ENCODE data around the gene TOMM20.
A peak's percentile ranks its signal among the peaks of the same experiment; 100 is the strongest.
"Not testable (repeated sequence)": the region's sequence is repeated elsewhere in the genome, so short reads cannot be mapped to it uniquely, and the experiment has no call there.

TOMM20 gene

DNA sequence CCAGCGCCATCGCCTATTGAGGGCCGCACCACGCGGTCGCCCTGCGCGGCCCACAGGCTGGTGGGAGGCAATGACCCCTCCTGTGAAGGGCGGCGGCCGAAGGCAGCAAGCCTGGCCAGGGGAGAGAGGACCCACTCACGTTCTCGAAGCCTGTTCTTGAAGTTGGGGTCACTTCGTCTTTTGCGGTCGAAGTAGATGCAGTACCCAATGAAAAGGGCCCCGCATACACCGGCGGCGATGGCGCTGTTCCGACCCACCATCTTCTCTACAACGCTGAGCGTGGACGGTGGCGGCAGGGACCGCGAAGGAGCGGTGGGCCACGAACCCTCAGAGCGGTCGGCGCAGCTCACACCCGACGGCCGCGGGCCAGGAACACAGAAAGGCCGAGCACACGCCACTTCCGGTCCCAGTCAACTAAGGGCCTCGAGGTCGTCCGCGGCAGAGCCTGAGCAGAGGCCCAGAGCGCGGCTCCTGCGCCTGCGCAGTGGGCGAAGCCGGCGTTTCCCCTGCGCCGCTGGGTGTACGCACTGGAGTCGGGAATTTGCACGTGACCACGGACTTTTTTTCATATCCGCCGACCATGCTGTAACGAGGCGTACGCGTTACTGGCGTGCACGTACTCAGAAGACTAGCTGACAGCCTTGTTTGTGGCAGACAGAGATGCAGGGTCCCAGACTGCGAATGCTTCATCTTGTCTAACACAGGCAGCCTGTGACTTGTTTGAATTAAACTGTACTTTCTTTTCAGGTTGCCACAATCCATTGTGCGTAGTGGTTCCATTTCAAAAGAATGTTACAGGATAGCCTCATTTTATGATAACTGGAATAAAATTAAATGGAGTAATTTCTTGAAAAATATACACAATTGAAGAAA is at the start of gene TOMM20:
TOMM20 (minus strand) TSS at position 382 of the 873 bp plus-strand sequence; CDS start at position 260, 122 bp downstream.
- DNase-seq (ENCODE audit: low read depth in 2 of 2) = peak; percentile 80 to 83

DNA sequence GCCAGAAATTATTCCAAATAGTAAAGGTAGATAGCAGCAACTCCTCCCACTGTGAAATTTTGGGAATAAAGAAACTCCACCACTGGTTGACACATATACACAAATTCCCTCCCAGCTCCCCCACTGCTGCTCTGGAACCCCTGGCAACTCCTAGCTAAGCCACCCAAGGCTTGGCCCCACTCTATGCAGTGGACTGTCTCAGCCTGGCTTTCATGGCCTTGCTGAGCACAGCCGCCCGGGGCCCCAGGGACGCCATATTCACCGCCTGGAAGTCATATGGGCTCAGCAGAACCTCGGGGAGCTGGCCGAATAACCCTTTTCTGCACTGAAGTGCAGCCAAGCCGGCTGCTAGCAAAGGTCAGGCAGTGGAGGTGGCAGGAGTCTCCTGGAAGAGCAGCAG is 47.8 kb upstream of the TOMM20 start:
- DNase-seq (ENCODE audit: low read depth in 2 of 2) = no peak

DNA sequence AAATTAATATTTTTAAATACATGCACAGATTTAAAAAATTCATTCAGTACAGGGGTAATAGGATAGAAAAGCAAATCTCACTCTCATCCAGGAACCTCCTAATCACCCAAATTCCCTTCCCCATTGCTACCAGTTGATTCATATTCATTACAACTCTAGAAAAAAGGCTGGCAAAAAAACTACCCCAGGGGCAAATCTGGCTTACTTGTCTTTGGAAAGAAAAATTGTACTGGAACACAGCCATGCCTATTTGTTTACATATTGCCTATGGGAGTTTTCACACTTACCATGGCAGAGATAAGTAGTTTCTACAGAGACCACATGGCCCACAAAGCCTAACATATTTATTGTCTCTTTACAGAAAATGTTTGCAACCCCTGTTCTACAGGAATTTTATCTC is 41.3 kb upstream of the TOMM20 start:
- no peak for DNase-seq (ENCODE audit: low read depth in 2 of 2)

DNA sequence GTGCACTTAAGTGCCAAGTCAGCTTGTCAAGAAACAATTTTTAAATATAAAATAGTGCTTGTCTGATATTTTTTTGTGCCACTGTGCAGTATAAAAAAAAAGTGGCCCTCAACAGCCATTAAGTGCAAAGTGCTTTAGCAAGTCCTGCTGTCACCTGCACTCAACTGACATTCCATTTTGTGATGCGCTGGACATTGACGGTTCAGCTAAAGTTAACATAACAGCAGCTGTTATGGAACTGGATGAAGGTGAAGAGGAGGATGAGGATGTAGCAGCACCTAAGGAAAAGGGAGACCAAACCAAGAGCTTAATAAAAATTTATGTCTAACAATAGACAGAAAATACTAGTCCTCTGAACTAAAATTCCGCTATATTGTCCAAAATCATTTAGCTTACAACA is 39.7 kb upstream of the TOMM20 start:
- no peak for DNase-seq (ENCODE audit: low read depth in 2 of 2)

DNA sequence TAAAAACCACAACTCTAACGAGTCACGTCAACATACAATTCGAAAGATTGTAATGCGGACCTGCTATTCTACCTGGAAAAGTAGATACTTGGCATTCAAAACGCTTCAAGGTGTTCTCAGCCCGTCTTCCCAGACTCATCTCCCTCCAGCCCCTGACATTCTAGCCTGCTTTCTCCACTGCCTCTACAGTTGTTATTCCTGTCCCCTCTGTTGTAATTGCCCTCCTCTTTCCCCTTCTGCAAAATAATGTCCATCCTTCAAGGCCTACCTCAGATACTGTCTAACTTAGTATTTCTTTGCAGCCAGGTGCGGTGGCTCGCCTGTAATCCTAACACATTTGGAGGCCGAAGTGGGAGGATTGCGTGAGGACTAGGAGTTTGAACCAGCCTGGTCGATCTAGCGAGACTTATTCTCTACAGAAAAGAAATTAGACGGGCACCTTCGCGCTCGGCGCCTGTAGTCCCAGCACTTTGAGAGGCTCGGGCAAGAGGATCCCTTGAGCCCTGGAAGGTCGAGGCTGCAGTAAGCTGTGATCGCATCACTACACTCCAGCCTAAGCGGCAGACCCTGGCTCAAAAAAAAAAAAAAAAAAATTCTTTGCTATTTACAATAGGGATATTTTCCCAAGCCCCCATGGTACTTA is 33.2 kb upstream of the TOMM20 start:
- no peak for DNase-seq (ENCODE audit: low read depth in 2 of 2)

DNA sequence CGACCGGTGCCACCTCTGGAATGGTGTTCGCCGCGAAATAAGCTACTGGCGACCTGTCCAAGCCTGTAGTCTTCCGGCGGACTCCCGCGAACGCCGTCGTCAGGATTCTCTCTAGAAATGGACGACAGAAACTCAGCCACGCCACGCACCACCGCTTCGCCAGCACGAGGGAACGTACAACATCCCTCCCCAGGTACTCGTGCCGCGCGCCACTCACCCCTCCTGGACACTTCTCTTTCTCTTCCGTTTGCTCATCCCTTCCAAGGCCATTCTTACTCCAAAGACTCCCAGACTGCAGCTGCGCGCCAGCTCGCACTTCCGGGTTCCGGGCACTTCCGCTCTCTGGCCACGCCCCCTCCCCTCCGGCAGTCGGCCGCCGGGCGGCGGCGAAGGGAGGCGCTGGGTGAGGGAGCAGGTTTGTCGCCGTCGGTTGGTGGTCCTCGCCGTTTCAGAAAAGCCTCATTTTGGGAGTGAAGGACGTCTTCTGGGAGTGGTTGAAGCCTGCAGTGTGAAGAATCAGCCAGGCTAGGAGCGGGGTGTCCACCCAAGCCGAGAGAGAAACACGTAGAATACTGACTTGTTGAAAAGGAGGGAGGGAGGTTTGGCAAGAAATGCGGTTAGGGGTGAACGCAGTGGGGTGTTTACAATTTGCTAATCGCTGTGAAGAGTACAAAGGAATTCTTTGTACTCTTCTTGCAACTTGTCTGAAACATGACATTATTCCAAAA is 32.5 kb upstream of the TOMM20 start, which contains the start of gene RBM34:
RBM34 (minus strand) TSS at position 294 of the 728 bp plus-strand sequence; CDS start at position 270, 24 bp downstream.
- peak; percentile 72 to 88 for DNase-seq (ENCODE audit: low read depth in 2 of 2)

DNA sequence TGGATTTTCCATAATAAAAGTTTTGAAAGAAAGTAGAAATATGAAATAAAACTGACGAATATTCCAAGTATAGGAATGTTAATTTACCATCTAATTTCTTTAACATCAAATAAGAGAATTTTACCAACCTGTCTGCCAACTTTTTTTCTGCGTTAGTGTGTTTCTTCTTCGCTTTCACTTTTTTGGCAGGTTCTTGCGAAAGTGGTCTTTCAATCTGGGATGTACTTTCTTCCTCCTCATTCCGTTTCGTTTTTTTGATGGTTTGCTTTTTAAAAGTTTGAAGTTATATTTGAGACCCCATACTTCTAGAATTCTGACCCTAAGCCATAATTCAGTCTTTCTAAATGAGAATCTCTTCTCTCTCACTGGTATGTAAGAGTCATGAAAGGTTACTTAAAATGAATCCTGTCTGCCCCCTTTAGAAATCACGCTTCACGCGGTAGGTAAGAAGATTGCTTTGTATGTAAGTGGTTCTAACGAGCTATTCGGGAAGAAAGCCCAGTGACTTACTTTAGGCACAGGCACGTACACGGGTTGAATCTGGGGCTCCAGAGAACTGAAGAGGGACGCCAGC is 31.8 kb upstream of the TOMM20 start:
- DNase-seq (ENCODE audit: low read depth in 2 of 2) = peak in 1 of 2 donors; percentile 2

DNA sequence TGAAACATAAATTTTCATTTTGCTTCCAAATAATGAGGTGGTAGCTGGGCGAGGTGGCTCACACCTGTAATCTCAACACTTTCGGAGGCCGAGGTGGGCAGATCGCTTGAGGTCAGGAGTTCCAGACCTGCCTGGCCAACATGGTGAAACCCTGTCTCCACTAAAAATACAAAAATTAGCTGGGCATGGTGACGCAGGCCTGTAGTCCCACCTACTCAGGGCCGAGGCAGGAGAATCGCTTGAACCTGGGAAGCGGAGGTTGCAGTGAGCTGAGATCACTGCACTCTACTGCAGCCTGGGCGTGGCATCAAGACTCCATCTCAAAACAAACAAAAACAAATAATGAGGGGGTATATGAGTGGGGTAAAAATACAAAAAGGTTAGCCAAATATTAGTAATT is 31.3 kb upstream of the TOMM20 start:
- DNase-seq (ENCODE audit: low read depth in 2 of 2) = not testable (repeated sequence)

DNA sequence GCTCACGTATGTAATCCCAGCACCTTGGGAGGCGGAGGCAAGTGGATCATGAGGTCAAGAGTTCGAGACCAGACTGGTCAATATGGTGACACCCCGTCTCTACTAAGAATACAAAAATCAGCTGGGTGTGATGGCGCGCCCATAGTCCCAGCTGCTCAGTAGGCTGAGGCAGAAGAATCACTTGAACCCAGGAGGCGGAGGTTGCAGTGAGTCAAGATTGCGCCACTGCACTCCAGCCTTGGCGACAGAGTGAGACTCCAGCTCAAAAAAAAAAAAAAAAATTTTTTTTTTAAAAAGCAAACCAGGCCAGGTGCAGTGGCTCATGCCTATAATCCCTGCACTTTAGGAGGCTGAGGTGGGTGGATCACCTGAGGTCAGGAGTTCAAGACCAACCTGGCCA is 30.6 kb upstream of the TOMM20 start:
- DNase-seq (ENCODE audit: low read depth in 2 of 2) = not testable (repeated sequence)

DNA sequence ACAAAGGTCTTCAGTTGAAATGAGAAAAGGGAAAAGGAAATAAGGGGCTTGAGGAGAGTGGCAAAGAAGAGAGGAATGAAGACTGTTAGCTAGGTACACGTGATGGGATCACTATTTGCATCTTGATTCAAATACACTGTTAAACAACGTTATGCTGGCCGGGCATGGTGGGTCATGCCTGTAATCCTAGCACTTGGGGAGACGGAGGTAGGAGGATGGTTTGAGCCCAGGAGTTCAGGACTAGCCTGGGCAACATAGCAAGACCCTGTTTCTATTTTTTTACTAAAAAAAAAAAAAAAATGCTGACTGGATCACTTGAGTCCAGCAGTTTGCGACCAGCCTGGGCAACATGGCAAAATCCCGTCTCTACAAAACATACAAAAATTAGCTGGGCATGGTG is 30.0 kb upstream of the TOMM20 start:
- no peak for DNase-seq (ENCODE audit: low read depth in 2 of 2)

DNA sequence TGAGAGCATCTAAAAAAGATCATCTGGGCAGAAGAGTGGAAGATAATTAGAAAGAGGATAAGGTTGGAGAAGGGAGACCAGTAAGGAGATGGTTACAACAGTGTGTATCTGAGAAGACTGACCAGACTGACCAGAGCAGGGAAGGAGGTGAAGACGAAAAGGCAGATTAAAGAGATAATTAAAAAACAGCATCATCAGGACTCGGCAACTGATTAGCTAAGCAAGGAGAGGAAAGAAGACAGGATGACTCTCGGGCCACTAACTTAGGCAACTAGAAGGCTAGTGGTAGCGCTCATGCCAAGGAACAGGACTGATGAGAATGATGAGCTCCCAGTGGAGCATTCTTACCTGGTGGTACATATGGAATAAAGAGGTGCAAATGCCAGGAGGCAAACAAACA is 28.5 kb upstream of the TOMM20 start:
- no peak for DNase-seq (ENCODE audit: low read depth in 2 of 2)

DNA sequence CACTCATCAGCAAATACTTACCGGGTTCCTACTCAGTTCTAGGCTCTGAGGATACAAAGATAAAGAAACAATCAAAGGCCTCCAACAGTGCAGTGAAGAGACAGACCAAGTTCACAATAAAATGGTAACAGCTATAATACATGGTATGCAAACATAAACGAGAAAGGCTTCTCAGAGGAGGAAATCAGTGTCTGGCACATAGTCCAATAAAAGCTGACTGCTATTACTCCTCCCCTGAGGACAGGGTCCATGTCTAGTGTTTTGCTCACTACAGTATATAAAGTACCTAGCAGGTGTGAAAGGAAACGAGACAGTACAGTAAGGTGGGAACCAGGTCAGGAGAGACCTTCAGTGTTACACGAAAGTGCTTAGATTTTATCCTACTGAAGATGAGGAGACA is 28.1 kb upstream of the TOMM20 start:
- no peak for DNase-seq (ENCODE audit: low read depth in 2 of 2)

DNA sequence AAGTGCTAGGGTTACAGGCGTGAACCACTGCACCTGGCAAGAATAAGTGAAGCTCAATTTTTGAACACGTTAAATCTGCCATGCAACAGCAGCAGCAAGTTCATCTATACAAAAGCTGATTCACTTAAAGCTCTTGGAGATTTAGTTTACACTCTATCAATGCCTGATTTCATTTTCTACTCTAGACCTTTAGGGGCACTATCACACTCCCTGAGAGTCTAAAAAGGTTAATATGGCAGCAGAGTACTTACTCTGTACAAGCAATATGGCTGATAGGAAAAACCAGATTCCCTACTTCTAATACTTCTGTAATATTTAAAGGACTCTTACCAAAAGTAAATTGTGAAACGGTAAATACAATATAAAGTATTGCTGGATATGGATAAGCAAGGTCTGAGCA is 27.6 kb upstream of the TOMM20 start:
- no peak for DNase-seq (ENCODE audit: low read depth in 2 of 2)

DNA sequence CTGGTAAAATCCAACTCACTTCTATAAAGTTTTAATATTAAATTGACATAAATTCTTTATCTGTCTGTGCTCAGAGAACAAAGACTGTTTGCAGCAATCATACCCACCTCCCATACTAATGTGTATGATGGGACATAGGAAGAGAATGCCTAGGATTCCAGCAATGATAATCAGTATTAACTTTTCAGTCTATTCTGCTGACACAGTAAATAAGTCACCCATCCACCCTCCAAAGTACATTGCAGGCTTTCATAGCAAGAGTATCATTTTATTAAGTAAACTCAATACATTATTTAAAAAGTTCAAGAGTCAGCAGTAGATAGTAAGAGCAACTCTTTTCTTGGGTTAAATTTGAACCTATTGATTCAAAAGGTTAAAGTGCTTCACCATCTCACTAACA is 23.6 kb upstream of the TOMM20 start:
- no peak for DNase-seq (ENCODE audit: low read depth in 2 of 2)

DNA sequence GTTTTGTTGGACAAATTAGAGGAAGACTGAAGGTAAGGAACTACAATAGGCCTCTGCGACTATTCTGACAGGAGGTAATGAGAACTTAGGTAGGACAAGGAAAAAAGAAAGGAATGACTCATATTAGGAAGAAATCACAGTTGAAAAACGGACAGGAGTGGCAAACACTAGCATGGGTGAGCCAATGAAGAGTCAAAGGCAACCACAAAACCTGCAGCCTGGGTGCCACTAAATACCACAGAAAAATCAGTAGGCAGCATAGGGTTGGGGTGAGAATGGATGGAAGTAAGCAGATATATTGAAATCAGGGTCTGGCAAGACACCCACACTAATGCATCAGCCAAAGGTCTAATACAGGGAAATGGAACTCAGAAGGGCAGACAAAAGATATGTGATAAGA is 22.4 kb upstream of the TOMM20 start:
- no peak for DNase-seq (ENCODE audit: low read depth in 2 of 2)

DNA sequence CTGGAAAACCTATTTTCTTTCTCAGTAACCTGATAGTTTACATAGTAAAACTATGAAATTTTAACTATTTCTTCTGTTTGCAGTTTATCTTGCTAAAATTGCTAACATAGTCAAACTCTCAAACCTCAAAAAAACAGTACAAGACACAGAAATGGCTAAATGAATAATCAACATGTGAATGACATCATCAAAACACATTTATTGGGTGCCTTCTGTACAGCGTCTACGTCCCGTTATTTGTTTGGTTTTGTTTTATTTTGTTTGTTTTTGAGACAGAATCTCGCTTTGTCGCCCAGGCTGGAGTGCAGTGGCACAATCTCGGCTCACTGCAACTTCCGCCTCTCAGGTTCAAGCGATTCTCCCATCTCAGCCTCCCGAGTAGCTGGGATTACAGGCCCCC is 21.2 kb upstream of the TOMM20 start:
- DNase-seq (ENCODE audit: low read depth in 2 of 2) = no peak

DNA sequence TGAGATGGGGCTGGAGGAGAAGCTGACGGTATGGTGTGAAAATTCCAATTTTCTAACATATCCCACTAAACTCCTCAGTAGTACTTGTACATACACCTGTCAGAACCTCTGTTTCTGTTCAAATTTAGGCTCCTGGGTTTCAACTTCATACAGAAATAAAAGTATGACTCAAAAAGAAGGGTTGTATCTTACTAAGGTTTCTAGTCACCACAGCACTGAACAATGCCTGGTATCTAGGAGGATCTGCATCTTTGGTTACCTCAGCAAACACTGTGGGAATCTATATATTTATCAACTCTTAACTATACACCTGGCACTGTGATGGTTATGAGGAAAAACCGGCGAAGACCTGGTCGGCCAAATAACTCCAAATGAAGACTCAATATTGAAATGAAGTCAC is 18.6 kb upstream of the TOMM20 start:
- DNase-seq (ENCODE audit: low read depth in 2 of 2) = no peak

DNA sequence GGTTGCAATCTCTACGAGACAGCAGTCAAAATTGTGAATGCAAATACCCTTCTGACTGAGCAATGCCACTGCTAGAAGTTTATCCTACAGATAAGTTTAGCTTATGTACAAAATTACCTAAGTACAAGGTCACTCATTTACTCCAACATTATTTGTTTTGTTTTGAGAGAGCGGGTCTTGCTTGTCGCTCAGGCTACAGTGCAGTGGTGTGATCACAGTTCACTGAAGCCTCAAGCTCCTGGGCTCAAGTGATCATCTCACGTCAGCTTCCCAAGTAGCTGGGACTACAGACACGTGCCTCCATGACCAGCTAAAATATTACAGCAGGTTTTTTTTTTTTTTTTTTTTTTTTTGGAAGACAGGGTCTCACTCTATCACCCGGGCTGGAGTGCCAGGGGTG is 17.0 kb upstream of the TOMM20 start:
- DNase-seq (ENCODE audit: low read depth in 2 of 2) = no peak

DNA sequence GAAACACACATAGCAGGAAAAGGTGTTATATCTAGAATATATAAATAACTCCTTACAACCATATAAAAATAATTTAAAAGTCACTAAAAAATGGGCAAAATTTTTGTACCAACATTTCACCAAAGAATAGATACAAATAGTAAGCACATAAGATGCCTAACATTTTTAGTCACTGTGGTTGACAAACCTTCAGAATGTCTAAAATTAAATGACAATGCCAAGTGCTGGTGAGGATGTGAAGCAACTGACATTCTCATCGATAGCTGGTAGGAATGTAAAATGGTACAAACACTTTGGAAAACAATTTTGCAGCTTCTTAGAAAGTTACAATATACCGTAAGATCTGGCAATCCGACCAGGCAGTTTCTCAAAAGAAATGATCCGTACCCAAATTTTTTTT is 14.4 kb upstream of the TOMM20 start:
- DNase-seq (ENCODE audit: low read depth in 2 of 2) = no peak

DNA sequence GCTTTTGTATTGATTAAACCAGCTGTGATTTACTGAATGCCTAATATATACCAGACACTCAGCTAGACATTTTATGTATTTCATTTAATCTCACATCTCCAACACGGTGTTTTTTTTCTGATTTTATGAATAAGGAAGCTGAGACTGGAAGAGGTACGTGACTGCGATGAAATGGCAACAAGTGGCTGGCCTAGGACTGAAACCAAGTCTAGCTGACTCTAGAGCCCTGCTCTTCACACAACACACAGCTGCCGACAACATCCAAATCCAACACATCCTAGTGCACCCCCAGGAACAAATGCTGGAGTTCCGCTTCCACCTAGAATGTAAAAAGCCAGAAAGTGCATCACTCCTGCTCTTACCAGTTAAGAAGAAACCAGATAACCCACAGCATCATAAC is 10.7 kb upstream of the TOMM20 start:
- no peak for DNase-seq (ENCODE audit: low read depth in 2 of 2)

DNA sequence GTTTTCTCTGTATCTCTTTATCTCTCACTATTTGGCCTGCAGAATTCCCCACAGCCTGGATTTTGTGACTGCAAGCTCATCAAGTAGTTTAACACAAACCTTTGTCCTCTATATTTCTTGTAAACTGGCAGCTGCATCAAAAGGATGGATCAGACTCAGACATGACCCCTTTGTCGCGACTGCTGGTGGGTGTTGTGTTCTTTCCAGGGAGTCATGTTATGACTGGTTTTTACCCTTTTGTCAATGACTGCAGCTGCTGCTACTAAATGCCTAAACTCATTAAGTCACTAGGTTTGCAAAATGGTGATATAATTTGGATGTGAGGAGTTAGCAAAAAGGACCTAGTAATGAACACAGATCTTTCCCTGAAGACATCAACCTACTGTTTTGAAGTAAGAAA is 10.2 kb upstream of the TOMM20 start:
- no peak for DNase-seq (ENCODE audit: low read depth in 2 of 2)

DNA sequence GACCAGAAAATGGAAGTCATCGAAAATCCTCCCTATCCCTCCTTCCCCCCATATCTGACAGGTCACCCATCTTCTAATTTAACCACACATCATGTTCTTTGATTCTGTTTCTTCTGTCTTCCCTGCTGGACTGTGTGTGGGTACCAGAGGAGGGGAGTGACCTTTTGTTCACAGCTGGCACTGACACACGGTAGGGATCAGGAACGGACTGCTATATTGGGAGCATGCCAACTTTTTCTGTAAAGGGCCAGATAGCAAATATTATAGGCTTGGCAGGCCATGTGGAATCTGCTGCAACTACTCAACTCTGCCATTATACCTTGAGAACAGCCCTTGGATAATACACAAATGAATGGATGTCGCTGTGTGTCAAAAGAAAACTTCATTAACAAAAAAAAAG is 7.5 kb upstream of the TOMM20 start:
- no peak for DNase-seq (ENCODE audit: low read depth in 2 of 2)

Data from stimulated activated CD4-positive, alpha-beta T cell treated with anti-CD3 and anti-CD28 coated beads, Interleukin-1b, Interleukin-23, amount 100 ng/mL, for 1 hour (primary cell).